ENCODE data around the gene PSMD6. TPM values are rescaled to one million over a fixed set of nuclear protein-coding genes. Genes with fewer than 3 reads are reported as not detected.

The PSMD6 gene
- total RNA-seq, 1 donor from 2014 or later: 81.4 TPM

GRCh38 chr3:64057231-64057630 lies 33.9 kb upstream of the PSMD6 start:
- no peak for DNase-seq (ENCODE audit: extremely low spot score, unreplicated experiment)
- Mint-ChIP-seq H3K9me3 (no peaks in the 10 kb centered on the region), H3K4me3 (no peak overlapping the region), H3K36me3 (no peaks in the 10 kb centered on the region), H3K27ac (no peak overlapping the region), H3K27me3 (peaks cover 7% of the 10 kb centered on the region), H3K4me1 (ENCODE audit: unreplicated experiment) (peaks cover 24% of the 10 kb centered on the region)
- TF ChIP-seq CTCF (conservative IDR thresholded peaks at IDR 0.05): no peak

- Mint-ChIP-seq H3K36me3 (no peaks in the 10 kb centered on the region), H3K4me1 (ENCODE audit: unreplicated experiment) (peaks cover 22% of the 10 kb centered on the region), H3K27me3 (peaks cover 7% of the 10 kb centered on the region), H3K27ac (no peak overlapping the region), H3K4me3 (no peak overlapping the region), H3K9me3 (no peaks in the 10 kb centered on the region)
- DNase-seq (ENCODE audit: extremely low spot score, unreplicated experiment): no peak
- no peak for TF ChIP-seq CTCF (conservative IDR thresholded peaks at IDR 0.05)
Observed at GRCh38 chr3:64056606-64057180, 33.4 kb upstream of the PSMD6 start.

- Mint-ChIP-seq H3K36me3 (no peaks in the 10 kb centered on the region), H3K27ac (no peak overlapping the region), H3K9me3 (no peaks in the 10 kb centered on the region), H3K27me3 (peaks cover 7% of the 10 kb centered on the region), H3K4me3 (no peak overlapping the region), H3K4me1 (ENCODE audit: unreplicated experiment) (peaks cover 22% of the 10 kb centered on the region)
- no peak for TF ChIP-seq CTCF (conservative IDR thresholded peaks at IDR 0.05)
- no peak for DNase-seq (ENCODE audit: extremely low spot score, unreplicated experiment)
Observed at GRCh38 chr3:64055076-64055475, 31.8 kb upstream of the PSMD6 start.

- TF ChIP-seq CTCF (conservative IDR thresholded peaks at IDR 0.05): no peak
- Mint-ChIP-seq H3K36me3 (no peaks in the 10 kb centered on the region), H3K4me1 (ENCODE audit: unreplicated experiment) (peaks cover 22% of the 10 kb centered on the region), H3K4me3 (no peak overlapping the region), H3K9me3 (no peaks in the 10 kb centered on the region), H3K27me3 (peaks cover 10% of the 10 kb centered on the region), H3K27ac (no peak overlapping the region)
- no peak for DNase-seq (ENCODE audit: extremely low spot score, unreplicated experiment)
Observed at GRCh38 chr3:64054488-64054887, 31.2 kb upstream of the PSMD6 start.

- Mint-ChIP-seq H3K27me3 (peaks cover 14% of the 10 kb centered on the region), H3K4me1 (ENCODE audit: unreplicated experiment) (peaks cover 17% of the 10 kb centered on the region), H3K4me3 (no peak overlapping the region), H3K9me3 (no peaks in the 10 kb centered on the region), H3K27ac (no peak overlapping the region), H3K36me3 (no peaks in the 10 kb centered on the region)
- TF ChIP-seq CTCF (conservative IDR thresholded peaks at IDR 0.05): no peak
- DNase-seq (ENCODE audit: extremely low spot score, unreplicated experiment): no peak
Observed at GRCh38 chr3:64053581-64053980, 30.3 kb upstream of the PSMD6 start.

GRCh38 chr3:64053117-64053516 lies 29.8 kb upstream of the PSMD6 start:
- DNase-seq (ENCODE audit: extremely low spot score, unreplicated experiment): no peak
- TF ChIP-seq CTCF (conservative IDR thresholded peaks at IDR 0.05): no peak
- Mint-ChIP-seq H3K27ac (no peak overlapping the region), H3K4me3 (no peak overlapping the region), H3K27me3 (peaks cover 14% of the 10 kb centered on the region), H3K9me3 (no peaks in the 10 kb centered on the region), H3K4me1 (ENCODE audit: unreplicated experiment) (peaks cover 16% of the 10 kb centered on the region), H3K36me3 (no peaks in the 10 kb centered on the region)

Measured in type B pancreatic cell (in vitro differentiated cells).